Fibroblast of skin of left quadriceps (primary cell): ENCODE results near the gene TMED4.

Experiments used
- DNase-seq, 2 experiments: peaks; one replicate each; pipeline ENCODE4 v3.0.0-alpha.2; 2013; ENCODE audit warnings: low read depth in 2 of 2

TMED4 gene

DNA sequence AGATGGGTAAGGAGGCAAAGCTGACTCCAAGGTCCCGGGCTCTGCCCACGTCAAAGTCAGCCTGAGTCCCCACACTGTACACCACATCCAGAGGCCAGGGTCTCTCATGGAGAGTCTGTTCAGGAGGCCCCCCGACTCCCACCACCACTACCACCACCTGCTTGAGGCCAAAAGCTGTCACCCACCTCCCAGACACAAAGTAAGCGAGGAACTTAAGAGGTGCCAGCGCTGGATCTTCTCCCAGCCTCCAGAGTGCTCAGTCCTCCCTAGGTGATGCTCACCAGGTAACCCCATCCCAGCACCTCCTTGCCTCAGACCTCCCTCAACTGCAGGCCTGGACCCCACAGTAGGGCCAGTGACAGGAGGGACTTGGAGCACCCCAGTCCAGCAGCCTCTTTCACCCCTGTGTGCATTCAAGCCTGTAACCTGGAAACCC lies 41.4 kb downstream of the TMED4 start:
- no peak for DNase-seq

DNA sequence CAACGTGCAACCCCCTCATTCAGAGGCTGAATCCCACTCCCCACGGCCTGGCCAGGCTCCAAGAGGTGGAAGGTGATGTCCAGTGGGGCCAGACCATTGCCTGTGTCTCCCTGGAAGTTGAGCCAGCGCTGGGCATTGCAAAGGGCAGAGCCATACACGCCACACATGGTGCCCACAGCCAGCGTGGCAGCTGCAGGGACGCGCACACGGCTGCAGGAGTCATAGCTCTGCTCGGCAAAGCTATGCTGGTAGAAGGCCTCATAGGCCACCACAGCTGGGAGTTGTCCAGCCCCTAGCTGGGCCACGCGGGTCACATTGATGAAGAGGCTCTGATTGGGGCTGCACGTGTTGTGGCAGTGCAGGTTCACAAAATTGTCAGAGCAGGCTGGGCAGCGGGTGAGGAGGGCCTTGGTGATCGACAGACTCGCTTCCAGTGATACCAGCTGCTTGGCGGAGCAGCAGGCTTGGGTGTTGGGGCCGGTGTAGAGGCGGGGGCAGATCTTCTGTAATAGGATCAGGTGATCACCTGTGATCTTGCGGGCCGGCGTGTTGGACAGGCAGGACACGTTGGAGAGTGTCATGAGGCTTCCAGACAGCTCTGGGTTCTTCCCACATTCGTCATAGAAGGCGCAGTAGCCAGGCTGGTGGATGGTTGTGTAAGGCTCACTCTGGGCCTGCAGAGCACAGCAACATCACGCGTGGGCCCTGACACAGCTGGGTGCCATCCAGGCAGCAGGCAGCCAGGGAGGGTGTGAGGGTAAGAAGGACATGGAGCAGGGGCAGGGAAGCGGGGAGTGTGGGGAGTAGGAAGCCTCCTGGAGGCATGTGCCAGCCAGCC lies 42.1 kb downstream of the TMED4 start:
- DNase-seq, result no peak

- no peak for DNase-seq
Measured at GRCh38 chr7:44538798-44539668, 43.0 kb downstream of the TMED4 start.

GRCh38 chr7:44538093-44538797 lies 43.8 kb downstream of the TMED4 start:
- DNase-seq, result no peak

GRCh38 chr7:44537442-44537841 lies 44.6 kb downstream of the TMED4 start:
- DNase-seq, result no peak

DNA sequence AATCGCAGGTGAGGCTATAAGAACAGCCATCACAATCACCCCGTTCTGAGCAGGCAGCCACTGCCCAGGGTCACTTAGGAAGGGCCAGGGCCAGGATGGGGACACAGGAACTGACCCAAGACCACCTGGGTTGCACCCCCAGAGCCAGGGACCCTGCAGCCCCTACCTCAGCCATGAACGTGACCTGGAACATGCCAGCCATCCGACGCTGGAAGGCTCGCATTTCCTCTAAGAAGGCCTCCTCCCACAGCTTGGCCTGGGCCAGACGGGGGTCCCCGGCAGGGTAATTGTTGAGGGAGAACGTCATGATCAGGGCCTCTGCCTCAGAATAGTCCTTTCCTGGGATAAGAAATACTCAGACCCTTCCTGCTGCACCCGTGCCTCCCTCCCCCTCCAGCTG lies 45.9 kb downstream of the TMED4 start:
- DNase-seq, result no peak

DNA sequence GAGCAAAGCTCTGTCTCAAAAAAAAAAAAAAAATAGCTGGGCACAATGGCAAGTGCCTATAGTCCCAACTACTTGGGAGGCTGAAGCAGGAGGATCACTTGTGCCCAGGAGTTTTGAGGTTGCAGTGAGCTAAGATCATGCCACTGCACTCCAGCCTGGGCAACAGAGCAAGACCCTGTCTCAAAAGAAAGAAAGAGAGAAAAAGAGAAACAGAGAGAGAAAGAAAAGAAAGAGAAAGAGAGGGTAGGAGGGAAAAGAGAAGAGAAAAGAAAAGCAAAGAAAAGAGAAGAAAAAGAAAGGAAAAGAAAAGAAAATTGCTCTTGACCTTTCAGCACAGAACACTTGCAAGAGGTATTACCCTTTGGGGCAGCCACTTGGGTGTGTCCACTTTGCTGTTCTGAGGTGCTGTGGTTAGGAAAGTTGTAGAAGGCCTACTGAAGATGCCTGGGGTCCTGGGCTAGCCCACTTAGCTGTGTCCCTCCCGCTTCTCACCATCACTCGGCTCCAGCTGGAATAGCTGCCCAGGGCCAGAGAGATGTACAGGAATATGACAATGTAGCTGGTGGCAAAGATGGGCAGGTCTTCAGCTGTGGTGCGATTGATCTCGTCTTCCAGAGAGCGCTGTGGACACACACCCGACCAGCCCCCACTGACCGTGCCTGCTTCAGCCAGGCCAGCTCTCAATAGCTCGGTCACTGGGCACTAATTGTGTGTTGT lies 46.5 kb downstream of the TMED4 start:
- no peak for DNase-seq

- no peak for DNase-seq
Measured at GRCh38 chr7:44534501-44534900, 47.5 kb downstream of the TMED4 start.

GRCh38 chr7:44534087-44534486 lies 47.9 kb downstream of the TMED4 start:
- DNase-seq, result no peak

GRCh38 chr7:44533301-44534055 lies 48.6 kb downstream of the TMED4 start:
- no peak for DNase-seq

DNA sequence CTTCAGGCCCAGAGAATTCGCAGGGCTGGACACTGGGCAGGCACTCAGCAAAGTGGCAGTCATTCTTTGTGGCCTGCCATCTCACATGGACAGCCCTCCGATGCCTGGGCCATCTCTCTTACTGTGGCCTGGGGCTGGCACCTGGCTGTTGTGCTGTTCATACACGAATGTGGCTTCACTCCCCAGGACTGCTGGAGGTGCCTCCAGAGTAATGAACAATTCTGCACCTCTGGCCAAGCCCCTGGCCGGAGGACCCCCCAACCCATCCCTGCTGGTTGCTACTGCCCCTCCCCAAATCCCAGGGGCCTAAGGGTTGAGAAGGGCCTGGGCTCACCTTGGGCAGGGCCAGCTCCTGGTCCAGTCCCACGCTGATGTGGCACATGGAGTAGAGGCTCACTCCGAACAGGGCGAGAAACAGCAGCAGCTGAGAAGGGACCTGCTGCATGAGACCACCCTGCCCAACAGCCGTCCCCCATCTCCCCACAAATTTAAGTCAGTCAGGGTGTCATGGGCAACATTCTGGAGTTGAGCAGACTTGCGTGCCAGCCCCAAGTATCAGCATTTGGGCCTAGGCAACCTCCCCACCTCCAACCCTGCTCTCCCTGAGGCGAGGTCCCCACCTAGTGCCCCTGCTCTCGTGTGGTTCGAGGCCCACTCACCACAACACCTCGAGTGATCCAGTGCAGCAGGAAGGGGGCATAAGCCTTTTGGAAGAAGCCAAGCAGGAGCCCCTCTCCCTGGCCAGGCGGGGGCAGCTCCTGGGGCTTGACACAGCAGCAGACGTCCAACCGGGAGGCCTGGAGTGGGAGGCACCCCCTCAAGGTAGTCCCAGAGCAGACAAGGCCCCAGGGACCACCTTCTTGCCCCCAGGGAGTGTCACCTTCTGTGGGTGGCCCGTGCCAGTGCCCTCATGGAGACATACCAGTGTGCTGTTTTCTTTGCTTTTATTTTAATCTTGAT lies 50.3 kb downstream of the TMED4 start:
- no peak for DNase-seq

DNA sequence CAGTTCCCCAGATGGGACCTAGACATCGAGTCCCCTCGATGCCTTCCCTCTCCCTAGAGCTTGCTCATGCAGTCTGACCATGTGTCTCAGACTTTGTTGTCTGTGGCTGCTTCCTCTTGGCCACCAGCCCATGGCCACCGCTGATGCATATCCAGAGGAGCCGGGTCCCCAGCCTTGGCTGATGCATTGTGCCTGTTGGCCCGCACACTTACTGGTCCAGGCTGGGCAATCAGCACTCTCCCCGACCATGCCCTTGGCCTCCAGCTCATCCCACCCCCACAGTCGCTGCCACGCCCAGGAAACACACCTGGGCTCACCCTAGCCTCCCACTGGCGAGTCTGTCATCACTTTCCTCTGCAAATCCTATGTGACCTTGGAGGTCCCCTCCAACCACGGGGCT lies 51.0 kb downstream of the TMED4 start:
- DNase-seq, result no peak
